GM12878 (cell line): ENCODE results near the gene OR6C76. TPM values are rescaled to one million over a fixed set of nuclear protein-coding genes. Genes with fewer than 3 reads are reported as not detected.
"Not testable (repeated sequence)": the region's sequence is repeated elsewhere in the genome, so short reads cannot be mapped to it uniquely, and the experiment has no call there.

ENCODE experiments used
- ATAC-seq: fragments of 200-7000 bp; cut with Tn5 transposase; 3 replicates; pipeline ENCODE4 v1.9.1; 2020; ENCODE audit warnings: mild to moderate bottlenecking, moderate library complexity
- BruUV-seq: library from RNA; stranded (reverse); fragments of 400-500 nt; replicated peaks from 2 replicates; lab custom pipeline; 2021; lab: Mats Ljungman, UMichigan
- CTCF ChIA-PET: fragments of 300-600 bp; sonication (Branson Sonifier 250); formaldehyde crosslinking; extraction: SDS; loops from one replicate; lab custom pipeline; 2021; ENCODE audit warnings: inconsistent platforms; lab: Yijun Ruan, JAX
- POLR2A ChIA-PET: fragments of 350-600 bp; formaldehyde crosslinking; extraction: SDS; loops from one replicate; lab custom pipeline; 2021; ENCODE audit warnings: inconsistent platforms; lab: Charles Lee
- RAD21 ChIA-PET: fragments of 300-600 bp; sonication (Branson Sonifier 250); formaldehyde crosslinking; loops from one replicate; lab custom pipeline; 2023; ENCODE audit warnings: antibody characterized with exemption; ENCODE audit not compliant: unreplicated experiment; lab: Charles Lee
- SMC1A ChIA-PET: fragments of 300-600 bp; sonication (Branson Sonifier 250); formaldehyde crosslinking; loops from one replicate; lab custom pipeline; 2023; ENCODE audit not compliant: unreplicated experiment, uncharacterized antibody; lab: Charles Lee
- DNase-seq: peaks from one replicate; pipeline ENCODE4 v3.0.0-alpha.2; 2011; ENCODE audit warnings: low read depth, low spot score
- FAIRE-seq: peaks from 3 replicates; lab custom pipeline; 2011; peaks lifted over from hg19 to GRCh38; lab: Jason Lieb, UNC
- H2AFZ ChIP-seq: 2 replicates; pipeline ENCODE4 v1.6.0; 2011; ENCODE audit warnings: low read depth, low read length, control low read depth; ENCODE audit not compliant: control insufficient read depth
- H3K27ac ChIP-seq: 2 replicates; pipeline ENCODE4 v1.5.1; 2011; ENCODE audit warnings: control low read depth; ENCODE audit not compliant: control insufficient read depth, insufficient read depth
- H3K27me3 ChIP-seq, 2 experiments: replicated peaks in 1 of 2; 2 replicates each; pipeline versions ENCODE4 v1.6.0 to v1.6.1; 2011; ENCODE audit warnings: low read length in 1 of 2; ENCODE audit not compliant: control insufficient read depth in 2 of 2, insufficient read depth in 2 of 2
- H3K36me3 ChIP-seq, 2 experiments: 2 replicates each; pipeline ENCODE4 v1.5.1; 2011; ENCODE audit warnings: low read length in 1 of 2; ENCODE audit not compliant: control insufficient read depth in 2 of 2, insufficient read depth in 2 of 2
- H3K4me1 ChIP-seq: 2 replicates; pipeline ENCODE4 v1.6.1; 2011; ENCODE audit warnings: mild to moderate bottlenecking, low read length, moderate library complexity, mixed read lengths; ENCODE audit not compliant: control insufficient read depth, insufficient read depth
- H3K4me2 ChIP-seq: 2 replicates; pipeline ENCODE4 v1.6.0; 2011; ENCODE audit warnings: control low read depth; ENCODE audit not compliant: control insufficient read depth, insufficient read depth
- H3K4me3 ChIP-seq: fragments of 200-600 bp; sonication (generic); 2 replicates; pipeline ENCODE4 v1.5.1; 2016
- H3K79me2 ChIP-seq: 2 replicates; pipeline ENCODE4 v1.6.0; 2011; ENCODE audit warnings: low read length; ENCODE audit not compliant: control insufficient read depth, insufficient read depth
- H3K9ac ChIP-seq: 2 replicates; pipeline ENCODE4 v1.8.0; 2011; ENCODE audit warnings: low read length, control low read depth, mixed read lengths; ENCODE audit not compliant: control insufficient read depth, insufficient read depth
- H3K9me3 ChIP-seq: replicated peaks from 3 replicates; pipeline ENCODE4 v1.5.1; 2011; ENCODE audit warnings: mild to moderate bottlenecking, low read length; ENCODE audit not compliant: control insufficient read depth, insufficient read depth
- H4K20me1 ChIP-seq: 2 replicates; pipeline ENCODE4 v1.6.0; 2011; ENCODE audit not compliant: control insufficient read depth, insufficient read depth
- BMI1 ChIP-seq: fragments of 450-650 bp; IDR thresholded peaks from 2 replicates; pipeline ENCODE4 v1.6.1; 2016; ENCODE audit warnings: mild to moderate bottlenecking, moderate library complexity, borderline replicate concordance
- CEBPB ChIP-seq, 2 experiments: fragments of 150-350 bp in 1 of 2; IDR thresholded peaks; 2 replicates each; pipeline ENCODE4 v1.6.1; 2012 to 2014; ENCODE audit warnings: low read depth in 2 of 2, low read length in 2 of 2, borderline replicate concordance in 1 of 2, inconsistent platforms in 1 of 2
- HDGF ChIP-seq: fragments of 450-650 bp; IDR thresholded peaks from 2 replicates; pipeline ENCODE4 v1.6.1; 2016; ENCODE audit warnings: antibody characterized with exemption
- POLR2A ChIP-seq: IDR thresholded peaks from 2 replicates; pipeline ENCODE4 v1.6.1; 2011; ENCODE audit warnings: low read depth, mild to moderate bottlenecking, low read length
- RCOR1 ChIP-seq: conservative IDR thresholded peaks from 2 replicates; pipeline ENCODE4 v1.6.1; 2012; ENCODE audit warnings: low read depth, low read length, improper control_type of control experiment
- SPI1 ChIP-seq: IDR thresholded peaks from 2 replicates; pipeline ENCODE4 v1.6.1; 2011; ENCODE audit warnings: low read depth, mild to moderate bottlenecking, low read length, moderate library complexity, borderline replicate concordance; ENCODE audit not compliant: insufficient read depth
- SREBF1 ChIP-seq: IDR thresholded peaks from 2 replicates; pipeline ENCODE4 v1.6.1; 2012; ENCODE audit warnings: mild to moderate bottlenecking, low read length
- USF1 ChIP-seq: IDR thresholded peaks from 2 replicates; pipeline ENCODE4 v1.6.1; 2011; ENCODE audit warnings: borderline replicate concordance, low read depth, mild to moderate bottlenecking, moderate library complexity, mixed read lengths, low read length; ENCODE audit not compliant: insufficient read depth; ENCODE audit errors: extremely low read length
- ZNF687 ChIP-seq: fragments of 450-650 bp; IDR thresholded peaks from 2 replicates; pipeline ENCODE4 v1.6.1; 2017; ENCODE audit warnings: mild to moderate bottlenecking, moderate library complexity
- WGBS: methylation state at CpG from one replicate; pipeline ENCODE4 v1.1.6; 2016; ENCODE audit warnings: low lambda C conversion rate; ENCODE audit not compliant: insufficient replicate concordance, insufficient coverage; ENCODE audit errors: missing lambda C conversion rate; 5-methylcytosine and 5-hydroxymethylcytosine counted together
- in situ Hi-C: fragments of 300-500 bp; cut with MboI; formaldehyde crosslinking; loops from 9 replicates; pipeline ENCODE4 v1.14.3; 2018; ENCODE audit warnings: mixed read lengths
- intact Hi-C: fragments of 100-400 bp; cut with micrococcal nuclease; formaldehyde crosslinking; loops from one replicate; pipeline ENCODE4 v1.14.2; 2022; ENCODE audit not compliant: unreplicated experiment
- polyA plus RNA-seq, 11 experiments: library from polyadenylated mRNA; depleted of rRNA in 4 of 11; unstranded in 6 of 11; stranded (reverse) in 5 of 11; fragments of >200 nt; fragmentation: Nextera tagmentation in 4 of 11; fragmentation: Illumina TruSeq in 1 of 11; extraction: Ambion mirVana in 4 of 11; extraction: Trizol in 1 of 11; gene quantifications; 1 replicate in 1 of 11; 2 replicates in 10 of 11; pipeline versions ENCODE4 v1.2.1 to v1.2.3, GENCODE V29; 2011 to 2016; ENCODE audit warnings: inconsistent platforms in 2 of 11, missing spikeins in 2 of 11, low read depth in 1 of 11
- total RNA-seq, 4 experiments: library from RNA; depleted of rRNA in 3 of 4; stranded (reverse); fragments of >200 nt in 3 of 4; fragmentation: Illumina TruSeq in 1 of 4; extraction: Trizol in 1 of 4; gene quantifications; 2 replicates each; pipeline versions ENCODE4 v1.2.1 to v1.2.3, GENCODE V29; 2013 to 2021
- TF ChIP-seq, protein P1 (sequence below): fragments of 450-650 bp; IDR thresholded peaks from 2 replicates; pipeline ENCODE4 v1.6.1; 2017; ENCODE audit warnings: low read depth, mild to moderate bottlenecking, moderate library complexity

The OR6C76 gene
- total and polyA plus RNA-seq, 10 of the 15 experiments (the other 5 are each of a cell fraction or from before 2014, with no cell fraction given) = not detected

DNA sequence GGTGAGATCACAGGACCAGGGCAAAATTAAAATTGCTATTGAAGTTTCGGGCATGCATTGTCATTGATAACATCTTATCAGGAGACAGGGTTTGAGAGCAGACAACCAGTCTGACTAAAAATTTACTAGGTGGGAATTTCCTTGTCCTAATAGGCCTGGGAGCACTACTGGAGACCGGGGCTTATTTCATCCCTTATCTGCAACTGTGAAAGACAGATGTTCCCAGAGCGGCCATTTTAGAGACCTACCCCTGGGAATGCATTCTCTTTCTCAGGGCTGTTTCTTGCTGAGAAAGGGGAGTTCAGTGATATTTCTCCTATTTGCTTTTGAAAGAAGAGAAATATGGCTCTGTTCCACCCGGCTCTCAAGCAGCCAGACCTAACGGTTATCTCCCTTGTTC, 15.2 kb downstream of the OR6C76 start:
- H4K20me1 ChIP-seq, POLR2A ChIA-PET, H3K27ac ChIP-seq, H3K79me2 ChIP-seq, H3K9ac ChIP-seq, H3K4me1 ChIP-seq, BruUV-seq, H3K27me3 ChIP-seq, DNase-seq, in situ Hi-C loops, H3K9me3 ChIP-seq, SMC1A ChIA-PET, H3K4me2 ChIP-seq, CTCF ChIA-PET, RAD21 ChIA-PET, H2AFZ ChIP-seq, H3K4me3 ChIP-seq, ATAC-seq, intact Hi-C loops, FAIRE-seq, H3K36me3 ChIP-seq: not testable (repeated sequence)
- 34% methylated on average over 5 of the region's 5 CpGs for WGBS

DNA sequence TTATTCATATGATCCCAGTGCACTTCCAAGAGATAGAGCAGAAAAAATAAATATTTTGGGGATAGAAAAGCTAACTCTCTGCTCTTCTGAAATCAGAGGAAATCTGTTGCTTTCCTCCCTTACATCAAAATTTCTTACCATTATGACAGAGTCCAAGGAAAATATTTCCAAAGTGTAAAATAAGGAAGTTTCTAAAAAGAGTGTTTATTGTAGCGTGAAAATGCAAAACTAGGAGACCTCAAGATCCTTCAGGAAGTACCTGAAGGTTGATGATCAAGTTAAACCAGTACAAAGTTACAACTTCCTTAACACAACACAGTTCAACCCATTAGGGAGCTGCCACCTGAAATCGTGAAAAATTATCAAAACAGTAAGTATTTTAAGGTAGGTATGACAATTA, 17.7 kb downstream of the OR6C76 start, which contains the start of gene OR6C2:
Gene OR6C2, plus strand, starts transcription at position 301 of the 400 bp plus-strand sequence. CDS start 8,138 bp downstream, outside the sequence.
- ChIA-PET CTCF (interaction anchor here (1.1 kb wide), 1 partner anchor 15 kb away, joined by 3 read pairs; no protein-coding TSS in a partner anchor), POLR2A (no interaction called here), RAD21 (no interaction called here), SMC1A (no interaction called here)
- TF ChIP-seq RCOR1 (no peak), BMI1 (no peak), HDGF (no peak), POLR2A (no peak), SREBF1 (no peak), CEBPB (IDR thresholded peaks at IDR 0.05; ENCODE audit: borderline replicate concordance in 1 of 2, low read depth in 2 of 2, low read length in 2 of 2) (no peak), USF1 (no peak), ZNF687 (no peak), SPI1 (no peak)
- TF ChIP-seq, protein P1, sequence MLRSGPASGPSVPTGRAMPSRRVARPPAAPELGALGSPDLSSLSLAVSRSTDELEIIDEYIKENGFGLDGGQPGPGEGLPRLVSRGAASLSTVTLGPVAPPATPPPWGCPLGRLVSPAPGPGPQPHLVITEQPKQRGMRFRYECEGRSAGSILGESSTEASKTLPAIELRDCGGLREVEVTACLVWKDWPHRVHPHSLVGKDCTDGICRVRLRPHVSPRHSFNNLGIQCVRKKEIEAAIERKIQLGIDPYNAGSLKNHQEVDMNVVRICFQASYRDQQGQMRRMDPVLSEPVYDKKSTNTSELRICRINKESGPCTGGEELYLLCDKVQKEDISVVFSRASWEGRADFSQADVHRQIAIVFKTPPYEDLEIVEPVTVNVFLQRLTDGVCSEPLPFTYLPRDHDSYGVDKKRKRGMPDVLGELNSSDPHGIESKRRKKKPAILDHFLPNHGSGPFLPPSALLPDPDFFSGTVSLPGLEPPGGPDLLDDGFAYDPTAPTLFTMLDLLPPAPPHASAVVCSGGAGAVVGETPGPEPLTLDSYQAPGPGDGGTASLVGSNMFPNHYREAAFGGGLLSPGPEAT = no peak
- Histone ChIP-seq H3K4me1 (no peaks in the 10 kb centered on the region), H3K4me2 (no peak within 1 kb of the TSS), H3K27me3 (no peaks in the 10 kb centered on the region), H2AFZ (no peak within 1 kb of the TSS), H4K20me1 (no peaks in the 10 kb centered on the region), H3K36me3 (no peaks in the 10 kb centered on the region), H3K9ac (no peak within 1 kb of the TSS), H3K79me2 (no peaks in the 10 kb centered on the region), H3K9me3 (no peaks in the 10 kb centered on the region), H3K4me3 (no peak within 1 kb of the TSS), H3K27ac (no peak within 1 kb of the TSS)
- in situ Hi-C loops = no loop called here
- 0% methylated on average over 2 of the region's 2 CpGs for WGBS
- DNase-seq (no peak), ATAC-seq (no peak), FAIRE-seq (no peak)
- intact Hi-C loops = no loop called here
- BruUV-seq = no TSS peak
